ENCODE measurements around the gene RNF223.
"Not testable (repeated sequence)": the region's sequence is repeated elsewhere in the genome, so short reads cannot be mapped to it uniquely, and the experiment has no call there.

Gene RNF223

DNA sequence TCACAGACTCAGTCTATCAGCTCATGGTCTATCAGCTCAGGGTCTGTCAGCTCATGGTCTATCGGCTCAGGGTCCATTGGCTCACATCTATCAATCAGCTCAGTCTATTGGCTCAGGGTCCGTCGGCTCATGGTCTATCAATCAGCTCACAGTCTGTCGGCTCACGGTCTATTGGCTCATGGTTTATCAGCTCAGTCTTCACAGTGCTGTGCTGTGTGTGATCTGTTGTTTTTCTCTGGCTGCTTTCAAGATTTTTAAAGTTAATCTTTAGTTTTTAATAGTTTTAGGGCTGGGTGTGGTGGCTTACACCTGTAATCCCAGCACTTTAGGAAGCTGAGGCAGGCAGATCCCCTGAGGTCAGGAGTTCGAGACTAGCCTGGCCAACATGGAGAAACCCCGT, 27.4 kb upstream of the RNF223 start:
- H3K4me3 ChIP-seq (ENCODE audit: low read length) = no peak overlapping the region
- H3K4me2 ChIP-seq (ENCODE audit: low read length) = no peak overlapping the region
- no peaks in the 10 kb centered on the region for H3K4me1 ChIP-seq (ENCODE audit: control insufficient read depth, insufficient read depth, low read length)
- no peaks in the 10 kb centered on the region for H3K27me3 ChIP-seq (ENCODE audit: control insufficient read depth, insufficient read depth, low read length)
- H3K9ac ChIP-seq (ENCODE audit: low read depth, low read length) = no peak overlapping the region
- H3K36me3 ChIP-seq (ENCODE audit: insufficient read depth, low read length) = no peaks in the 10 kb centered on the region
- no peaks in the 10 kb centered on the region for H3K9me3 ChIP-seq (replicated peaks; ENCODE audit: low read length)

DNA sequence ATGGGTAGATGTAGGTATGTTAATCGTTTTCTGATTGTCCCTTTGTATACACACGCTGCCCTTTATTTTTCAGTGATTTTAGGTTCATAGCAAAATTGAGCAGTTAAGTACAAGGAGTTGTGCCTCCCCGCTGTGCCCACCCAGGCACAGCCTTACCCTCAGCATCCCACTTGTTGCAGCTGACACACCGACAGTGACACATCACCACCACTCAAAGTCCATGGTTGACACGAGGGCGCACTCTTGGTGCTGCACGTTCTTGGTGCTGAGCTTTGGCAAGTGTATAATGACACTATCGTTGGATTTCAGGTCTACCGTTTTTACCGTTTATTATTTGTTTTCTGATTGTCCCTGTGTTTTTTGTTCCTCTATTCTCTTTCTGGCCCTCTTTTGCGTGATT, 26.2 kb upstream of the RNF223 start:
- H3K4me2 ChIP-seq (ENCODE audit: low read length) = no peak overlapping the region
- no peaks in the 10 kb centered on the region for H3K9me3 ChIP-seq (replicated peaks; ENCODE audit: low read length)
- H3K4me1 ChIP-seq (ENCODE audit: control insufficient read depth, insufficient read depth, low read length) = no peaks in the 10 kb centered on the region
- H3K9ac ChIP-seq (ENCODE audit: low read depth, low read length) = no peak overlapping the region
- H3K4me3 ChIP-seq (ENCODE audit: low read length) = no peak overlapping the region
- no peaks in the 10 kb centered on the region for H3K27me3 ChIP-seq (ENCODE audit: control insufficient read depth, insufficient read depth, low read length)
- no peaks in the 10 kb centered on the region for H3K36me3 ChIP-seq (ENCODE audit: insufficient read depth, low read length)

DNA sequence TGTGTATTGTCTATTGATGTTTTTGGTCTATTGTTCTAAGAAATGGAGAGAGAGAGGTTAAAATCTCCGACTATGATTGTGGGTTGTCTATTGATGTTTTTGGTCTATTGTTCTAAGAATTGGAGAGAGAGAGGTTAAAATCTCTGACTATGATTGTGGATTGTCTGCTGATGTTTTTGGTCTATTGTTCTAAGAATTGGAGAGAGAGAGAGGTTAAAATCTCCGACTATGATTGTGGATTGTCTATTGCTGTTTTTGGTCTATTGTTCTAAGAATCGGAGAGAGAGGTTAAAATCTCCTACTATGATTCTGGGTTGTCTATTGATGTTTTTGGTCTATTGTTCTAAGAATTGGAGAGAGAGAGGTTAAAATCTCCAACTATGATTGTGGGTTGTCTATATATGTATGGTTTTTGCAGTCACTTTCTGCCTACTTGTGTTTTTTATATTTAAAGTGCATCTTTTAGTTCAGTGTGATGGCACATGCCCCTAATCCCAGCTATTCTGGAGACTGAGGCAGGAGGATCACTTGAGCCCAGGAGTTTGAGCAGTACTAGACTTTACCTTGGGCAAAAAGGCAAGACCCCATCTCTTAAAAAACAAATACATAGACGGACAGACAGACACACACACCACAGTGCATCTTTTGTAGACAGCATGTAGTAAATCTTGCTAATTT, 25.5 kb upstream of the RNF223 start:
- Histone ChIP-seq H3K4me3 (ENCODE audit: low read length) (no peak overlapping the region), H3K9me3 (replicated peaks; ENCODE audit: low read length) (no peaks in the 10 kb centered on the region)

DNA sequence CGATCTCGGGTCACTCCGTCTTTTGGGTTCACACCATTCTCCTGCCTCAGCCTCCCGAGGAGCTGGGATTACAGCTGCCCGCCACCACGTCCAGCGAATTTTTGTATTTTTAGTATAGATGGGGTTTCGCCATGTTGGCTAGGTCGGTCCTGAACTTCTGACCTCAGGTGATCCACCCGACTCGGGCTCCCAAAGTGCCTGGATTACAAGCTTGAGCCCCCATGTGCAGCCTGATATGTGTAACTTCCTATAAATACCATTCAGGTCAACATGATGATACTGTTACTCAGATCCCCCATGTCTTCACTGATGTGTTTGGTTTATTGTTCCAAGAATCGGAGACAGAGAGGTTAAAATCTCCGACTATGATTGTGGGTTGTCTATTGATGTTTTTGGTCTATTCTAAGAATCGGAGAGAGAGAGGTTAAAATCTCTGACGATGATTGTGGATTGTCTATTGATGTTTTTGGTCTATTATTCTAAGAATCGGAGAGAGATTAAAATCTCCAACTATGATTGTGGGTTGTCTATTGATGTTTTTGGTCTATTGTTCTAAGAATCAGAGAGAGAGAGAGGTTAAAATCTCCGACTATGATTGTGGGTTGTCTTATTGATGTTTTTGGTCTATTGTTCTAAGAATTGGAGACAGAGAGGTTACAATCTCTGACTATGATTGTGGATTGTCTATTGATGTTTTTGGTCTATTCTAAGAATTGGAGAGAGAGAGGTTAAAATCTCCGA, 24.7 kb upstream of the RNF223 start:
- no peak overlapping the region for H3K4me2 ChIP-seq (ENCODE audit: low read length)
- H3K27me3 ChIP-seq (ENCODE audit: control insufficient read depth, insufficient read depth, low read length) = no peaks in the 10 kb centered on the region
- H3K9ac ChIP-seq (ENCODE audit: low read depth, low read length) = no peak overlapping the region
- no peaks in the 10 kb centered on the region for H3K4me1 ChIP-seq (ENCODE audit: control insufficient read depth, insufficient read depth, low read length)
- no peak overlapping the region for H3K4me3 ChIP-seq (ENCODE audit: low read length)
- no peaks in the 10 kb centered on the region for H3K9me3 ChIP-seq (replicated peaks; ENCODE audit: low read length)
- no peaks in the 10 kb centered on the region for H3K36me3 ChIP-seq (ENCODE audit: insufficient read depth, low read length)

More for the DNA sequence above, 25.5 kb upstream of the RNF223 start:
- H3K4me2 ChIP-seq (ENCODE audit: low read length) = no peak overlapping the region
- no peaks in the 10 kb centered on the region for H3K27me3 ChIP-seq (ENCODE audit: control insufficient read depth, insufficient read depth, low read length)
- H3K36me3 ChIP-seq (ENCODE audit: insufficient read depth, low read length) = no peaks in the 10 kb centered on the region
- H3K9ac ChIP-seq (ENCODE audit: low read depth, low read length) = no peak overlapping the region
- H3K4me1 ChIP-seq (ENCODE audit: control insufficient read depth, insufficient read depth, low read length) = no peaks in the 10 kb centered on the region

DNA sequence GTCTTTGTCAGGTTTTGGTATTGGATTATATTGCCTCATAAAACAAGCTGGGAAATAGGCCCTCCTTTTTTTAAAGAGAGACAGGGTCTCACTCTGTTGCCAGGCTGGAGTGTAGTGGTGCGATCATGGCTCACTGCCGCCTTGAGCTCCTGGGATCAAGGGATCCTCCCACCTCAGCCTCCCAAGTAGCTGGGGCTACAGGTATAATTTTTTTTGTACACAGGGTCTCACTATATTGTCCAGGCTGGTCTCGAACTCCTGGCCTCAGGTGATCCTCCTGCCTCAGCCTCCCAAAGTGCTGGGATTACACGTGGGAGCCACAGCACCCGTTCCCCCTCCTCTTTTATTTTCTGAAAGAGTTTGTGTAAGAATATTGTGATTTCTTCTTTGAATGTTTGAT, 22.0 kb upstream of the RNF223 start:
- not testable (repeated sequence) for H3K4me3 ChIP-seq (ENCODE audit: low read length); H3K4me2 ChIP-seq (ENCODE audit: low read length); H3K36me3 ChIP-seq (ENCODE audit: insufficient read depth, low read length); H3K4me1 ChIP-seq (ENCODE audit: control insufficient read depth, insufficient read depth, low read length); H3K27me3 ChIP-seq (ENCODE audit: control insufficient read depth, insufficient read depth, low read length); H3K9ac ChIP-seq (ENCODE audit: low read depth, low read length); H3K9me3 ChIP-seq (replicated peaks; ENCODE audit: low read length)

DNA sequence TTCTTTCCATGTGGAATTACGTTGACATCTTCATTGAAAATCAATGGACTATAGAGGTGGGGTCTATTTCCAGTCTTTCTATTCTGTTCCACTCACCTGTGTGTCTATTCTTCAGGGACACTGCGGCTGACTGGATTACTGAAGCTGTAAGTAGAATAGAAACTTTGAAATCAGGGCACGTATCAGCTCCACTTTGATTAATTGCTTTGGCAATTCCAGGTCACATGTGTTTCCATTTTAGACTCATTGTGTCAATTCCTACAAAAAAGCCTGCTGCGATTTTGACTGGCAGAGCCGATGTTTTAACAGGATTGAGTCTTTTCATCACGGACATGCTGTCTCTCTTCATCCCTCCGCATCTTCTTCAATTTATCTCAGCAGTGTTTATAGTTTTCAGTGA, 20.9 kb upstream of the RNF223 start:
- Histone ChIP-seq H3K4me3 (ENCODE audit: low read length) (no peak overlapping the region), H3K9ac (ENCODE audit: low read depth, low read length) (no peak overlapping the region), H3K36me3 (ENCODE audit: insufficient read depth, low read length) (no peaks in the 10 kb centered on the region), H3K4me1 (ENCODE audit: control insufficient read depth, insufficient read depth, low read length) (no peaks in the 10 kb centered on the region), H3K4me2 (ENCODE audit: low read length) (no peak overlapping the region), H3K9me3 (replicated peaks; ENCODE audit: low read length) (no peaks in the 10 kb centered on the region), H3K27me3 (ENCODE audit: control insufficient read depth, insufficient read depth, low read length) (no peaks in the 10 kb centered on the region)

DNA sequence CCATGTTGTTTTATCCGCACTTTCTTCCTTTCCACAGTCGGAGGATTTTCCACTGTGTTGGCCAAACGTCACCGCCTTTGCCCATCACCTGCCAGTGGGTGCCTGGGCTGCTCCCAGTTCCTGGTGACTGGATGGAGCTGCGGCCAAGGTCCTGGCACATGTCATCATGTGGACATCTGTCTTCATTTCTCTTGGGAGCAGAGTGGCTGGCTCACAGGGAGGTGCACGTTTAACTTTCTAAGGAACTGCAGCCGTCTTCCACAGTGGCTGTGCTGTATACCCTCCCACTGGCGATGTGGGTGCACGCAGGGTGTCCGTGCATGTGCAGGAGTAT, 19.5 kb upstream of the RNF223 start:
- Histone ChIP-seq H3K4me3 (ENCODE audit: low read length) (no peak overlapping the region), H3K4me1 (ENCODE audit: control insufficient read depth, insufficient read depth, low read length) (no peaks in the 10 kb centered on the region), H3K9ac (ENCODE audit: low read depth, low read length) (no peak overlapping the region), H3K4me2 (ENCODE audit: low read length) (no peak overlapping the region), H3K9me3 (replicated peaks; ENCODE audit: low read length) (no peaks in the 10 kb centered on the region), H3K27me3 (ENCODE audit: control insufficient read depth, insufficient read depth, low read length) (no peaks in the 10 kb centered on the region), H3K36me3 (ENCODE audit: insufficient read depth, low read length) (no peaks in the 10 kb centered on the region)

DNA sequence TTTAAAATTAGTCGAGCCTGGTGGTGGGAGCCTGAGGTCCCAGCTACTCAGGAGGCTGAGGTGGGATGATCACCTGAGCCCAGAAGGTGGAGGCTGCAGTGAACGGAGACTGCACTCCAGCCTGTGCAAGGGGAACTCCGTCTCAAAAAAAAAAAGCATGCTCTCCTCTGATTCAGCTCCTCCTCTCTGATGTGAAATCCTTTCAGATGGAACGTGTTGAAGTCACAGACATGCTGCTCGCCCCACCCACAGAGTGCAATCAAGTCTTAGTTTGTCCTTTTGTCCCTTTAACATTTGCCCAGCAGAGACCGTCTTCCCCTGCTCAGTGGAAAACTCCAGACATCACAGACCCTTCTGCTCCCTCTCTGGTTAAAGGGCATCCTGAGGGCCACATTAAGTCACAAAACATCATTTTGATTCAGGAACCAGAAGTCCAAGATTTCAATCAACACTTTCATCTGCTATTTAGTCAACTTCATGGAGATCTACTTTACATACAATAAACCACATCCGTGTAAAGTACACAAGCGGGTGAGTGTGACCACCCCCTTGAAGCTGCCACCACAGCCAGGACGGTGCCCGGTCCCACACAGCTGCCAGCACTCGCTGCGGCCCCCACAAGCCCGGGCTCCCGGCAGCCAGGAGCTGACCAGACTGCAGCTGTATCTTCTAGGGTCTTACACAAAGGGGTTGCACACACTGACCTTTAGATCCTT, 18.9 kb upstream of the RNF223 start:
- Histone ChIP-seq H3K4me2 (ENCODE audit: low read length) (no peak overlapping the region), H3K9ac (ENCODE audit: low read depth, low read length) (no peak overlapping the region), H3K36me3 (ENCODE audit: insufficient read depth, low read length) (no peaks in the 10 kb centered on the region), H3K27me3 (ENCODE audit: control insufficient read depth, insufficient read depth, low read length) (no peaks in the 10 kb centered on the region), H3K9me3 (replicated peaks; ENCODE audit: low read length) (no peaks in the 10 kb centered on the region), H3K4me3 (ENCODE audit: low read length) (no peak overlapping the region), H3K4me1 (ENCODE audit: control insufficient read depth, insufficient read depth, low read length) (no peaks in the 10 kb centered on the region)

DNA sequence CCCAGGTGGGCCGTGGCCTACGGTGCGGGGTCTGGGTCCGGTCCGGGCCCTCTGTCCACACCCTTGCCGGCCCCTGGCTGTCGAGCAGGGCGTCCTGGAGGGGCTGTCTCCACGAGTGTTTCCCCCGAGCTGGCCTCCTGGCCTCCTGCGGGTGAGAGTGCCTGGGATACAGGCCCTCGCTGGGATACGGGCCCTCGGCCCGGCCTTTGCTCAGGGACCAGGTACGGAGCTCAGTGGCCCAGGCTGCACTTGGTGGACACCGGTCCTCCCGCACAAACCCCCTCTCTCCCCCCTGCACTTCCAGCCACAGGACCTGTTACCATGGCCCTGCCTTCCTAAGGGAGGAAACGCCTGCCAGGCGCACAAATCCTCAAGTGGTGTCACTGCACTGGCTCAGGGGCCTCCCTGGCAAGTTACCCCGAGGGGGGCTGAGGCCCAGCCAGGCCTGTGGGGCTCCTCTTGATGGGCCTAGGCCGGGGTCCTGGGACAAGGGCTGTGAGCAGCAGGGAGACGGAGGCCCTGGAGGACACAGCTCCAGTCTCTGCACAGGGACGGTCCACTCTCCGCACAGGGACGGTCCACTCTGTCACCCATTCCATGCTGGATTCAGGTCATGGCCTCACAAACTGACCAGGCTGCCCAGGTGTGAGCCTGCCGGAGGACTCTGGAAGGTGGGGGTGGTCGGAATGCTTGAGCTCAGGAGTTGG, 18.2 kb upstream of the RNF223 start:
- no peak overlapping the region for H3K4me3 ChIP-seq (ENCODE audit: low read length)

DNA sequence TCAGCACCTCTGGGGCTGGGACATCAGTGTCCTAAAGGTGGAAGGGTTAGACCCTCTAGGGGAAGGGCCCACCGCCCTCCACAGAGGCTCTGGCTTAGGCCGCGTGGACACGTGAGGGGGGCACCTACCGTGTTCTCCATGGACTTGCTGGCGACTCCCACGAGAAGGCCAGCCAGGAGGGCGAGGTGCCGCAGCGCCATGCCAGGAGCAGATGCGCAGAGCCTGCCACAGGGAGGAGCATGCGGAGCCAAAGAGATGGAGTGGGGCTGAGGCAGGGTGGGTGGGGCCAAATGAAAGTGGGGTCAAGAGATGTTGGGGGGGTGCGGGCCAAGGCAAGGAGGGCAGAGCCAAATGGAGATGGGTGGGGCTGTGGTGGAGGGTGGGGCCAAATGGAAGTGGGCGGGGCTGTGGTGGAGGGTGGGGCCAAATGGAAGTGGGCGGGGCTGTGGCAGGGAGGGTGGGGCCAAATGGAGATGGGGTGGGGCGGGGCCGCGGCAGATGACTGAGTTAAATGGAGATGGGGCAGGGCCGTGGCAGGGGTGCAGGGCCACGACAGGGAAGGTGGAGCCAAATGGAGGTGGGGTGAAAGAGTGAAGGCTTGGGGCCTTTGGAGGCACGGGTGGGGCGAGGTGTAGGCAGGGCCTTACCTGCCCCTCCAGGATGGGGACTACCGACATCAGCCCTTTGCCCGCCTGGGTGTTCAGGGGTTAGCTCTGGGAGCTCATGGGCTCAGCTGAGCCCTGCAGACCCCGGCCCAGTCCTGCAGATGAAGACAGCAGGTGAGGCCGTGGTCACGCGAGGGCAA, 17.4 kb upstream of the RNF223 start:
- Histone ChIP-seq H3K4me1 (ENCODE audit: control insufficient read depth, insufficient read depth, low read length) (no peaks in the 10 kb centered on the region), H3K4me2 (ENCODE audit: low read length) (no peak overlapping the region), H3K4me3 (ENCODE audit: low read length) (no peak overlapping the region), H3K9ac (ENCODE audit: low read depth, low read length) (no peak overlapping the region), H3K36me3 (ENCODE audit: insufficient read depth, low read length) (no peaks in the 10 kb centered on the region), H3K27me3 (ENCODE audit: control insufficient read depth, insufficient read depth, low read length) (no peaks in the 10 kb centered on the region), H3K9me3 (replicated peaks; ENCODE audit: low read length) (no peaks in the 10 kb centered on the region)

More for the DNA sequence above, 18.2 kb upstream of the RNF223 start:
- Histone ChIP-seq H3K27me3 (ENCODE audit: control insufficient read depth, insufficient read depth, low read length) (no peaks in the 10 kb centered on the region), H3K9me3 (replicated peaks; ENCODE audit: low read length) (no peaks in the 10 kb centered on the region), H3K4me2 (ENCODE audit: low read length) (no peak overlapping the region), H3K9ac (ENCODE audit: low read depth, low read length) (no peak overlapping the region), H3K36me3 (ENCODE audit: insufficient read depth, low read length) (no peaks in the 10 kb centered on the region), H3K4me1 (ENCODE audit: control insufficient read depth, insufficient read depth, low read length) (no peaks in the 10 kb centered on the region)
